PC-9 (cell line): ENCODE data around the gene LGI4.

Source experiments
- CTCF ChIP-seq: fragments of 200-600 bp; sonication (generic); conservative IDR thresholded peaks from 2 replicates; pipeline ENCODE4 v1.6.1; 2017; ENCODE audit warnings: mixed run types, antibody characterized with exemption, mild to moderate bottlenecking, moderate library complexity
- EZH2 ChIP-seq: fragments of 200-600 bp; sonication (generic); IDR thresholded peaks from 2 replicates; pipeline ENCODE4 v1.8.0; 2017; ENCODE audit warnings: antibody characterized with exemption, low read depth

- TF ChIP-seq CTCF (no peak), EZH2 (no peak)
These were observed 14.0 kb downstream of the LGI4 start for GRCh38 chr19:35120898-35121297.
